Neuronal stem cell (in vitro differentiated cells): ENCODE results near the gene SET. TPM values are rescaled to one million over a fixed set of nuclear protein-coding genes. Genes with fewer than 3 reads are reported as not detected.
A peak's percentile ranks its signal among the peaks of the same experiment; 100 is the strongest.

Experiments used
- DNase-seq: peaks from one replicate; pipeline ENCODE4 v3.0.0-alpha.2; 2013; ENCODE audit warnings: low spot score
- H2AFZ ChIP-seq: one replicate; pipeline ENCODE4 v1.6.1; 2013; ENCODE audit warnings: mild to moderate bottlenecking, low read length, inconsistent platforms
- H2AK5ac ChIP-seq: 2 replicates; pipeline ENCODE4 v1.6.1; 2013; ENCODE audit warnings: low read depth, mild to moderate bottlenecking, inconsistent platforms, low read length, moderate library complexity, mixed read lengths
- H2BK120ac ChIP-seq: 2 replicates; pipeline ENCODE4 v1.6.1; 2013; ENCODE audit warnings: low read depth, mild to moderate bottlenecking, inconsistent platforms, low read length, moderate library complexity, mixed read lengths
- H2BK12ac ChIP-seq: one replicate; pipeline ENCODE4 v1.6.1; 2013; ENCODE audit warnings: low read length, inconsistent platforms
- H2BK15ac ChIP-seq: 2 replicates; pipeline ENCODE4 v1.6.1; 2013; ENCODE audit warnings: mild to moderate bottlenecking, low read length, inconsistent platforms, mixed read lengths
- H2BK5ac ChIP-seq: one replicate; pipeline ENCODE4 v1.6.1; 2013; ENCODE audit warnings: inconsistent platforms, mild to moderate bottlenecking, low read length, moderate library complexity
- H3K14ac ChIP-seq: one replicate; pipeline ENCODE4 v1.6.1; 2013; ENCODE audit warnings: low read length, inconsistent platforms
- H3K18ac ChIP-seq: 2 replicates; pipeline ENCODE4 v1.6.1; 2013; ENCODE audit warnings: low read length, inconsistent platforms
- H3K23ac ChIP-seq: 2 replicates; pipeline ENCODE4 v1.6.1; 2013; ENCODE audit warnings: low read depth, mild to moderate bottlenecking, mixed read lengths, low read length, inconsistent platforms; ENCODE audit not compliant: poor library complexity
- H3K27ac ChIP-seq: replicated peaks from 3 replicates; pipeline ENCODE4 v1.5.1; 2013; ENCODE audit warnings: low read length, inconsistent platforms
- H3K27me3 ChIP-seq, 3 experiments: 2 replicates each; pipeline ENCODE4 v1.6.1; 2013; ENCODE audit warnings: low read length in 3 of 3, mild to moderate bottlenecking in 2 of 3, inconsistent platforms in 1 of 3, low read depth in 1 of 3, mixed read lengths in 1 of 3, moderate library complexity in 1 of 3; ENCODE audit not compliant: control insufficient read depth in 3 of 3, insufficient read depth in 3 of 3
- H3K36me3 ChIP-seq, 2 donors: replicated peaks in 1 of 2; 2 replicates each; pipeline ENCODE4 v1.6.1; 2013; ENCODE audit warnings: low read length in 2 of 2; ENCODE audit not compliant: control insufficient read depth in 2 of 2, insufficient read depth in 2 of 2
- H3K4ac ChIP-seq: 2 replicates; pipeline ENCODE4 v1.6.1; 2013; ENCODE audit warnings: inconsistent platforms, mild to moderate bottlenecking, low read length, moderate library complexity
- H3K4me1 ChIP-seq, 2 donors: 1 replicate in 1 of 2; 2 replicates in 1 of 2; pipeline ENCODE4 v1.6.1; 2013; ENCODE audit warnings: low read length in 2 of 2, low read depth in 1 of 2; ENCODE audit not compliant: control insufficient read depth in 2 of 2, insufficient read depth in 1 of 2
- H3K4me2 ChIP-seq: one replicate; pipeline ENCODE4 v1.6.1; 2013; ENCODE audit warnings: mild to moderate bottlenecking, low read length, inconsistent platforms; ENCODE audit not compliant: insufficient read depth, poor library complexity, severe bottlenecking
- H3K4me3 ChIP-seq, 2 donors: 2 replicates each; pipeline ENCODE4 v1.5.1; 2013; ENCODE audit warnings: low read length in 2 of 2, mild to moderate bottlenecking in 2 of 2, inconsistent platforms in 1 of 2, moderate library complexity in 1 of 2
- H3K79me1 ChIP-seq: one replicate; pipeline ENCODE4 v1.6.1; 2013; ENCODE audit warnings: low read depth, mild to moderate bottlenecking, inconsistent platforms, low read length, moderate library complexity
- H3K9ac ChIP-seq: one replicate; pipeline ENCODE4 v1.6.1; 2013; ENCODE audit warnings: mild to moderate bottlenecking, low read depth, low read length, inconsistent platforms; ENCODE audit not compliant: poor library complexity
- H3K9me3 ChIP-seq, 2 donors: replicated peaks in 1 of 2; 2 replicates each; pipeline versions ENCODE3 to v1.6.1; 2013; ENCODE audit warnings: low read length in 2 of 2, mild to moderate bottlenecking in 2 of 2, inconsistent platforms in 1 of 2, low read depth in 1 of 2, mixed read lengths in 1 of 2, moderate library complexity in 1 of 2; ENCODE audit not compliant: control insufficient read depth in 2 of 2, insufficient read depth in 1 of 2
- H4K8ac ChIP-seq: one replicate; pipeline ENCODE4 v1.6.1; 2013; ENCODE audit warnings: low read depth, mild to moderate bottlenecking, inconsistent platforms, low read length, moderate library complexity
- H4K91ac ChIP-seq: one replicate; pipeline ENCODE4 v1.6.1; 2013; ENCODE audit warnings: low read length, low read depth, mild to moderate bottlenecking, inconsistent platforms; ENCODE audit not compliant: poor library complexity
- WGBS, 2 donors: extraction: QIAGEN DNeasy Blood & Tissue Kit; methylation state at CpG; one replicate each; pipeline ENCODE4 v1.1.7; 2013; ENCODE audit warnings: missing lambda C conversion rate in 2 of 2, mixed read lengths in 1 of 2; ENCODE audit not compliant: insufficient read length in 2 of 2, insufficient replicate concordance in 1 of 2; ENCODE audit errors: extremely low coverage in 2 of 2; 5-methylcytosine and 5-hydroxymethylcytosine counted together
- polyA plus RNA-seq, 2 experiments: library from polyadenylated mRNA; stranded (reverse); fragments of 200-250 nt; gene quantifications; one replicate each; pipeline ENCODE4 v1.2.3, GENCODE V29; 2013

SET gene
- 683 TPM for polyA plus RNA-seq (2013, experiment 1 of 2)
- polyA plus RNA-seq (2013, experiment 2 of 2) = 718 TPM

DNA sequence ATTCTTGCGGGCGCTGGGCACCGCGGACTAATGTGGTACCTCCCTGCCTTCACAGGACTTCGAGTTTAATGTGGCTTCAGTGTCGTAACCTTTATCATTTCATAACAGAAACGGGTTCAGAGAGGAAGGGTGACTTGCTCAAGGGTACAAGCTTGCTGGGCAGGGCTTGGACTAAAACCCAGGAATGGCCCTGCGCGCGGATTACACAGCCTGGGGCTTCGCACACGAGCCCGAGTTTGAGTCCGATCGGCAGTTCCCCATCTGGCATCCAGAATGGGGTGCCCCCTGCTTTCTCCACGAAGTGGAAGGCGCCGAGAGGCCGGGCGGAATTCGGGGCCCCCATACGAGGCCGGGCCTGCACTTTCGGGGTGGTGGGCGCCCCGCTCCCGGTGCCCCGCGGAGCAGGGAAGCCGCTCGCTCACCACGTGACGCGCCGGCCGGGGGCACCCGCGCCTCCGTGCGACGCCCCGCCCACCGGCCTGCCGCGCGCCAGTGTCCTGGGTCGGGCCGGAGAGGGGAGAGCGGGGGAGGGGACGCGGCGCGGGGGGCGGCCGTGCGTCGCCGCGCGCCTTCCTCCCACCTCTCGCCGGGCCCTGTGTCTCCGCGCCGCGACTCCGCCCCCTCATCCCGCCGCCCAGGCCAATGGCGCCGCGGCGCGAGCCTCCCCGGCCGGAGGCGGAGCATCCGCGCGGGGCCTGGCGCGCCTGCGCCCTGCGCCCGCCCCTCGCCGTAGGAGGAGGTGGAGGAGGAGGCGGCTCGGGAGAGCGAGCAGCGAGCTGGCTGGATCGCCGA is at the start of gene SET:
Gene SET (plus strand): TSS at position 722 of the 792 bp plus-strand sequence. CDS start 361 bp downstream, outside the sequence.
- Histone ChIP-seq H3K27me3 (no peaks in the 10 kb centered on the region), H3K23ac (peak within 1 kb of the TSS; percentile 98), H3K27ac (peak within 1 kb of the TSS; percentile 91), H2BK120ac (peak within 1 kb of the TSS; percentile 72), H4K8ac (peak within 1 kb of the TSS; percentile 17), H3K79me1 (peaks cover 2% of the 10 kb centered on the region), H3K4me1 (peaks cover 15 to 29% of the 10 kb centered on the region in 2 donors), H3K4me3 (peak within 1 kb of the TSS; percentile 89 to 99), H3K4ac (no peak within 1 kb of the TSS), H3K4me2 (peak within 1 kb of the TSS; percentile 71), H3K9me3 (no peaks in the 10 kb centered on the region), H3K18ac (peak within 1 kb of the TSS; percentile 95), H2AFZ (peak within 1 kb of the TSS; percentile 89), H2BK12ac (no peak within 1 kb of the TSS), H4K91ac (no peak within 1 kb of the TSS), H3K9ac (peak within 1 kb of the TSS; percentile 94), H3K14ac (peak within 1 kb of the TSS; percentile 90), H2AK5ac (peak within 1 kb of the TSS; percentile 98), H2BK15ac (no peak within 1 kb of the TSS), H2BK5ac (peak within 1 kb of the TSS; percentile 69), H3K36me3 (peaks cover 11 to 36% of the 10 kb centered on the region in 2 donors)
- DNase-seq = peak; percentile 95
- no CpG with 5 or more reads among the region's 93 CpGs for WGBS, 2 donors

DNA sequence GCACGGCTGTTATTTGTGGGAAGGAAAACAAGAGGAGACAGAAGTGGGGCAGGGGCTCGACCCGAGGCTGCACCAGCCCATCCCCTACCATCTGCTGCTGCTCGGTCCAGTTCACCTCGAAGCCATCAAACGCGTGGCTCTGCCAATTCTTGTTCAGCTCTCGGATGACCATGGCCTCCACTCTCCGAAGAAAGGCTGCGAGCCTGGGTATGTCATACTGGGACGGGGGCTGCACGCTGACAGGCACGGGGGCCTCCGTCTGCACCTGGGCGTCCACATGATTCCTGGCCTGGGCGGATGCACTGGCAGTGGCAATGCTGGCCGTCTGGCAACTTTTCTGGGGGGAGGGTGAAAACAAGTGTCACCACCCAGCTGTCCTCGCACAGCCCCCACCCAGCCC is 48.4 kb upstream of the SET start:
- no CpG with 5 or more reads among the region's 18 CpGs for WGBS, 2 donors

DNA sequence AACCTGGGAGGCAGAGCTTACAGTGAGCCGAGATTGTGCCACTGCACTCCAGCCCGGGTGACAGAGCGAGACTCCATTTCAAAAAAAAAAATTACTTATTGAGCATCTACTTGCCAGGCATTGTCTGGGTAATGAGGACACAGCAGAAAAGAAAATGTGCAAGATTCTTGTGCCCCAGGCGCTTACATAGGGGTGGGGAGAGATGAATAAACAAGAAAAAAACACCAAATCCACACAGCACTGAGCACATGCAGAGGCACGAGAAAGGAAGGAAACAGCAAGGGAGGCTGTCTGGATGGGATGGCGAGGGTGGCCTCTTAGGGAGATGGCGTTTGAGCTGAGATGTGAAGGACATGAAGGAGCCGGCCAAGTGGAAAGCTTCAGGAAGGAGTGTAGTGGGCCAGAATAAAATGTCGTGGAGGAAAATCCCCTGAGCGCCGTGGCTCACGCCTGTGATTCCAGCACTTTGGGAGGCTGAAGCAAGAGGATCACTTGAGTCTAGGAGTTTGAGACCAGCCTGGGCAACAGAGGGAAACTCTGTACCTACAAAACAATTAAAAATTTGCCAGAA is 46.3 kb upstream of the SET start:
- Histone ChIP-seq H3K14ac (no peak overlapping the region), H2AFZ (no peak overlapping the region), H3K4me3 (no peak overlapping the region), H3K9me3 (no peaks in the 10 kb centered on the region), H3K27me3 (peaks cover 0 to 1% (median 0%) of the 10 kb centered on the region in 3 experiments), H2BK15ac (no peak overlapping the region), H3K4ac (no peak overlapping the region), H2BK5ac (no peak overlapping the region), H3K9ac (no peak overlapping the region), H2BK12ac (no peak overlapping the region), H3K18ac (no peak overlapping the region), H4K91ac (no peak overlapping the region), H4K8ac (no peak overlapping the region), H3K4me2 (no peak overlapping the region), H3K79me1 (peaks cover 21% of the 10 kb centered on the region), H3K27ac (no peak overlapping the region), H3K4me1 (peaks cover 0 to 1% of the 10 kb centered on the region in 2 donors), H3K36me3 (peaks cover 23 to 77% of the 10 kb centered on the region in 2 donors), H2BK120ac (no peak overlapping the region), H3K23ac (no peak overlapping the region), H2AK5ac (no peak overlapping the region)
- no CpG with 5 or more reads among the region's 12 CpGs for WGBS, 2 donors
- no peak for DNase-seq

More for the DNA sequence above, 48.4 kb upstream of the SET start:
- Histone ChIP-seq H2AFZ (no peak overlapping the region), H3K9ac (no peak overlapping the region), H3K79me1 (peaks cover 30% of the 10 kb centered on the region), H3K23ac (no peak overlapping the region), H3K4ac (no peak overlapping the region), H3K4me3 (no peak overlapping the region), H3K27ac (no peak overlapping the region), H2BK5ac (peak overlapping the region; percentile 66), H2BK120ac (no peak overlapping the region), H3K14ac (no peak overlapping the region), H4K8ac (no peak overlapping the region), H3K36me3 (peaks cover 32 to 80% of the 10 kb centered on the region in 2 donors), H3K4me1 (peaks cover 0 to 5% of the 10 kb centered on the region in 2 donors), H2BK15ac (no peak overlapping the region), H4K91ac (no peak overlapping the region), H2BK12ac (no peak overlapping the region), H3K4me2 (no peak overlapping the region), H2AK5ac (no peak overlapping the region), H3K9me3 (no peaks in the 10 kb centered on the region), H3K18ac (no peak overlapping the region), H3K27me3 (no peaks in the 10 kb centered on the region)
- no peak for DNase-seq
